ENCODE measurements around the gene PSG2.
"Not testable (repeated sequence)": the region's sequence is repeated elsewhere in the genome, so short reads cannot be mapped to it uniquely, and the experiment has no call there.

- not testable (repeated sequence) for TF ChIP-seq CTCF (IDR thresholded peaks at IDR 0.05; ENCODE audit: insufficient read depth, low read length); REST (IDR thresholded peaks at IDR 0.05; ENCODE audit: insufficient replicate concordance, low read depth); GABPA (IDR thresholded peaks at IDR 0.05; ENCODE audit: low read depth); POLR2AphosphoS5 (IDR thresholded peaks at IDR 0.05; ENCODE audit: low read depth); SPI1 (IDR thresholded peaks at IDR 0.05; ENCODE audit: borderline replicate concordance, low read depth)
These were observed 62.9 kb downstream of the PSG2 start for GRCh38 chr19:43019588-43019987.
